Colonic mucosa (tissue), 4 donors: ENCODE measurements around the gene PEPD. TPM values are rescaled to one million over a fixed set of nuclear protein-coding genes. Genes with fewer than 3 reads are reported as not detected.

Source experiments
- DNase-seq: peaks from one replicate; pipeline ENCODE4 v3.0.0-alpha.2; 2020
- H3K27ac ChIP-seq: fragments of 200-600 bp; one replicate; pipeline ENCODE4 v1.8.0; 2021
- H3K27me3 ChIP-seq: fragments of 200-600 bp; one replicate; pipeline ENCODE4 v1.8.0; 2021
- H3K36me3 ChIP-seq: fragments of 200-600 bp; one replicate; pipeline ENCODE4 v1.8.0; 2021
- H3K4me1 ChIP-seq: fragments of 200-600 bp; one replicate; pipeline ENCODE4 v1.8.0; 2021; ENCODE audit warnings: mild to moderate bottlenecking
- H3K4me3 ChIP-seq: fragments of 200-600 bp; one replicate; pipeline ENCODE4 v1.8.0; 2021
- H3K9ac ChIP-seq, 2 donors: one replicate each; pipeline ENCODE4 v1.7.0; 2013; ENCODE audit warnings: control low read depth in 2 of 2, low read depth in 2 of 2, low read length in 2 of 2
- H3K9me3 ChIP-seq: fragments of 200-600 bp; one replicate; pipeline ENCODE4 v1.8.0; 2021
- intact Hi-C: fragments of 100-400 bp; cut with DNase I; formaldehyde crosslinking; loops from one replicate; pipeline ENCODE4 v1.14.1; 2022
- total RNA-seq, 2 donors: library from RNA; stranded (reverse); fragmentation: NEBNext Ultra II Directional in 1 of 2; extraction: Animal tissue kit (Norgen Biotek cat#: 25700) in 1 of 2; gene quantifications; one replicate each; pipeline ENCODE4 v1.2.1, GENCODE V29; 2021
- TF ChIP-seq, protein P1 (sequence below): fragments of 200-600 bp; IDR thresholded peaks from one replicate; pipeline ENCODE4 v1.8.0; 2022; ENCODE audit warnings: antibody characterized with exemption, mild to moderate bottlenecking
- donor health status: healthy.
- donor health status: DM: no; HTN: no; CAD: no.
- donor health status: DM: no; HTN: no; CAD: no.

PEPD gene
- total RNA-seq, 2 donors from 2014 or later: 47.9 to 71.4 TPM

DNA sequence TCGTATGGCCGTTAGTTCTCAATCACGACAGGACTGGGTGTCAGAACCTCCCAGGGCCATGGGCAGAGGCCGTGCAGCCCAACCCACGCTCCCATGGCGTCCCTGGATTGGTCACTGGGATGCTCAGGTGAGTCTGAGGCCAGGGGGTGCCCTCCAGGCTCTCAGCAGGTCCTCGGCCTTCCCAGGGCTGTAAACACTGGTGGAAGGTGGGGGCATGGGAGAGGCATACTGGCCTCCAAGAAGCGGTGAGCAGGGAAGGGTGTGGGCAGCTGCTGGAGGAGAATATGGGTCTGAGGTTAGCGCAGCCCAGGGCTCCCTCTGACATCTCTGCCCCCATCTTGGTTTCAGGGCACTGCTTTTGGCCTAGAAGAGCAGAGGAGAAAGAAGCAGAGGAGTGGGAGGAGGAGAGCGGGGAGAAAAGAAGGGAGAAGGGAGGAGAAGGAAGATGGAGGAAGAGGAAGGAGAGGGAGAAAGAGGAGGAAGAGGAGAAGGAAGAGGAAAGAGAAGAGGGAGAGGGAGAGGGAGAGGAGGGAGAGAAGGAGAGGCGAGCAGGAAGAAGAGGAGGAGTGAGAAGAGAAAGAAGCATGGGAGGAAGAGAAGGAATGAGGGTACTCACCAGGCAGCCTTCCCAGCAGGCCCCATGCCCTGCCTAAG is 85.8 kb downstream of the PEPD start:
- Histone ChIP-seq H3K4me3 (no peak overlapping the region), H3K36me3 (no peaks in the 10 kb centered on the region), H3K9me3 (no peaks in the 10 kb centered on the region), H3K4me1 (no peaks in the 10 kb centered on the region), H3K9ac (no peak overlapping the region), H3K27me3 (no peaks in the 10 kb centered on the region), H3K27ac (no peak overlapping the region)
- intact Hi-C loops: no loop called here
- TF ChIP-seq, protein P1, sequence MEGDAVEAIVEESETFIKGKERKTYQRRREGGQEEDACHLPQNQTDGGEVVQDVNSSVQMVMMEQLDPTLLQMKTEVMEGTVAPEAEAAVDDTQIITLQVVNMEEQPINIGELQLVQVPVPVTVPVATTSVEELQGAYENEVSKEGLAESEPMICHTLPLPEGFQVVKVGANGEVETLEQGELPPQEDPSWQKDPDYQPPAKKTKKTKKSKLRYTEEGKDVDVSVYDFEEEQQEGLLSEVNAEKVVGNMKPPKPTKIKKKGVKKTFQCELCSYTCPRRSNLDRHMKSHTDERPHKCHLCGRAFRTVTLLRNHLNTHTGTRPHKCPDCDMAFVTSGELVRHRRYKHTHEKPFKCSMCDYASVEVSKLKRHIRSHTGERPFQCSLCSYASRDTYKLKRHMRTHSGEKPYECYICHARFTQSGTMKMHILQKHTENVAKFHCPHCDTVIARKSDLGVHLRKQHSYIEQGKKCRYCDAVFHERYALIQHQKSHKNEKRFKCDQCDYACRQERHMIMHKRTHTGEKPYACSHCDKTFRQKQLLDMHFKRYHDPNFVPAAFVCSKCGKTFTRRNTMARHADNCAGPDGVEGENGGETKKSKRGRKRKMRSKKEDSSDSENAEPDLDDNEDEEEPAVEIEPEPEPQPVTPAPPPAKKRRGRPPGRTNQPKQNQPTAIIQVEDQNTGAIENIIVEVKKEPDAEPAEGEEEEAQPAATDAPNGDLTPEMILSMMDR: no peak
- no peak for DNase-seq

GRCh38 chr19:33434886-33435705 is 86.5 kb downstream of the PEPD start:
- TF ChIP-seq, protein P1: no peak
- H3K4me3 ChIP-seq: no peak overlapping the region
- H3K9me3 ChIP-seq: no peaks in the 10 kb centered on the region
- H3K27ac ChIP-seq: no peak overlapping the region
- H3K4me1 ChIP-seq: no peaks in the 10 kb centered on the region
- no peaks in the 10 kb centered on the region for H3K27me3 ChIP-seq
- DNase-seq: no peak
- intact Hi-C loops: no loop called here
- no peak overlapping the region for H3K9ac ChIP-seq
- H3K36me3 ChIP-seq: no peaks in the 10 kb centered on the region

DNA sequence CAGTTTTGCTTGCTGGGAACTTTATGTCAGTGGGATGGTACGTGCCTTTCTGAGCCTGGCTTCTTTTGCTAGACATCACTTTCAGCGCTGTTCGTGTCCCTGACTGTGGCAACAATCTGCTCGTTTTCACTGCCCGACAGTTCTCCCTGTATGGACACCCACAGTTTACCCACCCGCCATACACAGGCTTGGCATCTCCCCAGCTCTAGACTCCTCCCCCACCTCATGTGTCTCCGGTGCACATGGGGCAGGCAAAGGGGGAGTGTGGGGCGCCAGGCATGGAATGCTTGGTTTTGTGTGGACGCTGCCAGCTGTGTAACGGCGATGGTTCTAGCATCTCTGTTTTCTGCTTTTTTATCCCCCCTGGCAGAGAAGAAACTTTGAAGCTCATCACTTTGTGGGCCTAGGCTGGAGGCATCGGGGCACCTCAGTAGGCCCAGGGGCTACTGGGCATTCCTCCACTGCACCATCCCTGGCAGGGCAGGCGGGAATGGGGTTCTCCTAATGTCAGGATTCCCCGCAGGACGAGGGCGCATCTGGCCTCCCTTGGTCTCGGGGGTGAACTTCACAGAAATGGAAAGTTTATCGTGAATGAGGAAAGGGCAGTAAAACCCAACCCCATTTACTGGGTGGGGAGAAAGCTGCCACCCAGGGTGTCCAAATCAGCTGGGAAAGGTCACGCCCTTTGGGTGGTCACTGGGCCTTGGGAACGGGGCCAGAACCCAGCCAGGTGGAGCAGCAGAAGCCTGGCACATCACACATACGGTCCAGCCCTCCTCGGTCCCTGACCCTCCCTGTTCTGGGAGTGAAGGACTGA is 87.3 kb downstream of the PEPD start:
- DNase-seq: no peak
- Histone ChIP-seq H3K9me3 (no peaks in the 10 kb centered on the region), H3K4me1 (no peaks in the 10 kb centered on the region), H3K36me3 (no peaks in the 10 kb centered on the region), H3K4me3 (no peak overlapping the region), H3K9ac (no peak overlapping the region), H3K27ac (no peak overlapping the region), H3K27me3 (no peaks in the 10 kb centered on the region)
- intact Hi-C loops: no loop called here
- TF ChIP-seq, protein P1: no peak

- Histone ChIP-seq H3K9ac (no peak overlapping the region), H3K27ac (no peak overlapping the region), H3K27me3 (no peaks in the 10 kb centered on the region), H3K4me3 (no peak overlapping the region), H3K36me3 (no peaks in the 10 kb centered on the region), H3K9me3 (no peaks in the 10 kb centered on the region), H3K4me1 (no peaks in the 10 kb centered on the region)
- DNase-seq: no peak
- TF ChIP-seq, protein P1: no peak
- intact Hi-C loops: no loop called here
These were observed 89.0 kb downstream of the PEPD start for GRCh38 chr19:33432446-33433170.

GRCh38 chr19:33432015-33432414 is 89.6 kb downstream of the PEPD start:
- TF ChIP-seq, protein P1: no peak
- no peak overlapping the region for H3K9ac ChIP-seq
- H3K36me3 ChIP-seq: no peaks in the 10 kb centered on the region
- no peak for DNase-seq
- intact Hi-C loops: no loop called here
- H3K27ac ChIP-seq: no peak overlapping the region
- no peaks in the 10 kb centered on the region for H3K4me1 ChIP-seq
- no peak overlapping the region for H3K4me3 ChIP-seq
- H3K9me3 ChIP-seq: no peaks in the 10 kb centered on the region
- no peaks in the 10 kb centered on the region for H3K27me3 ChIP-seq
